MM.1S (cell line): Measurements from ENCODE around the gene RPL27.
"Not testable (repeated sequence)": the region's sequence is repeated elsewhere in the genome, so short reads cannot be mapped to it uniquely, and the experiment has no call there.

ENCODE experiments used
- DNase-seq: peaks from one replicate; pipeline ENCODE4 v3.0.0-alpha.2; 2015
- H2AFZ ChIP-seq: fragments of 300-600 bp; sonication (generic); 2 replicates; pipeline ENCODE4 v1.6.0; 2016; ENCODE audit warnings: antibody characterized with exemption, low read length
- H3F3A ChIP-seq: fragments of 300-600 bp; sonication (generic); 2 replicates; pipeline ENCODE4 v1.6.1; 2016; ENCODE audit warnings: mild to moderate bottlenecking, antibody characterized with exemption, low read length, moderate library complexity, mixed read lengths; ENCODE audit not compliant: insufficient read depth
- H3K27ac ChIP-seq: fragments of 300-600 bp; sonication (generic); 2 replicates; pipeline ENCODE4 v1.5.1; 2016; ENCODE audit warnings: mild to moderate bottlenecking, low read length
- H3K27me3 ChIP-seq: fragments of 300-600 bp; sonication (generic); replicated peaks from 2 replicates; pipeline ENCODE4 v1.6.0; 2016; ENCODE audit warnings: low read length; ENCODE audit not compliant: insufficient read depth
- H3K36me3 ChIP-seq: fragments of 300-600 bp; sonication (generic); replicated peaks from 2 replicates; pipeline ENCODE4 v1.6.1; 2016; ENCODE audit warnings: mild to moderate bottlenecking, low read length, mixed read lengths; ENCODE audit not compliant: insufficient read depth
- H3K4me1 ChIP-seq: fragments of 300-600 bp; sonication (generic); 2 replicates; pipeline ENCODE4 v1.6.1; 2016; ENCODE audit warnings: low read length, mixed read lengths
- H3K4me2 ChIP-seq: fragments of 300-600 bp; sonication (generic); 2 replicates; pipeline ENCODE4 v1.6.0; 2016; ENCODE audit warnings: low read depth, low read length
- H3K4me3 ChIP-seq: fragments of 300-600 bp; sonication (generic); 2 replicates; pipeline ENCODE4 v1.5.1; 2016; ENCODE audit warnings: low read length, mixed read lengths
- H3K79me2 ChIP-seq: fragments of 300-600 bp; sonication (generic); 2 replicates; pipeline ENCODE4 v1.6.1; 2016; ENCODE audit warnings: mixed run types, low read length, mixed read lengths
- H3K9ac ChIP-seq: fragments of 300-600 bp; sonication (generic); 2 replicates; pipeline ENCODE4 v1.6.1; 2016; ENCODE audit warnings: low read length, mixed read lengths
- H3K9me2 ChIP-seq: fragments of 300-600 bp; sonication (generic); replicated peaks from 2 replicates; pipeline ENCODE4 v1.6.1; 2016; ENCODE audit warnings: mild to moderate bottlenecking, low read length, mixed read lengths; ENCODE audit not compliant: insufficient read depth
- H3K9me3 ChIP-seq: fragments of 300-600 bp; sonication (generic); replicated peaks from 2 replicates; pipeline ENCODE4 v1.6.1; 2016; ENCODE audit warnings: mild to moderate bottlenecking, low read length, mixed read lengths; ENCODE audit not compliant: insufficient read depth
- H4K20me1 ChIP-seq: fragments of 300-600 bp; sonication (generic); 2 replicates; pipeline ENCODE4 v1.6.1; 2016; ENCODE audit warnings: mild to moderate bottlenecking, low read length, moderate library complexity, mixed read lengths; ENCODE audit not compliant: insufficient read depth
- CTCF ChIP-seq: fragments of 300-600 bp; sonication (generic); IDR thresholded peaks from 2 replicates; pipeline ENCODE4 v1.5.1; 2016; ENCODE audit warnings: antibody characterized with exemption, low read length, mixed read lengths
- EZH2 ChIP-seq: fragments of 300-600 bp; sonication (generic); optimal IDR thresholded peaks from 2 replicates; pipeline ENCODE3; 2017; ENCODE audit warnings: low read depth, mild to moderate bottlenecking, antibody characterized with exemption, low read length, mixed read lengths
- EZH2phosphoT487 ChIP-seq: fragments of 300-600 bp; sonication (generic); IDR thresholded peaks from 2 replicates; pipeline ENCODE4 v1.6.1; 2018; ENCODE audit warnings: antibody characterized with exemption, low read length

Gene RPL27

DNA sequence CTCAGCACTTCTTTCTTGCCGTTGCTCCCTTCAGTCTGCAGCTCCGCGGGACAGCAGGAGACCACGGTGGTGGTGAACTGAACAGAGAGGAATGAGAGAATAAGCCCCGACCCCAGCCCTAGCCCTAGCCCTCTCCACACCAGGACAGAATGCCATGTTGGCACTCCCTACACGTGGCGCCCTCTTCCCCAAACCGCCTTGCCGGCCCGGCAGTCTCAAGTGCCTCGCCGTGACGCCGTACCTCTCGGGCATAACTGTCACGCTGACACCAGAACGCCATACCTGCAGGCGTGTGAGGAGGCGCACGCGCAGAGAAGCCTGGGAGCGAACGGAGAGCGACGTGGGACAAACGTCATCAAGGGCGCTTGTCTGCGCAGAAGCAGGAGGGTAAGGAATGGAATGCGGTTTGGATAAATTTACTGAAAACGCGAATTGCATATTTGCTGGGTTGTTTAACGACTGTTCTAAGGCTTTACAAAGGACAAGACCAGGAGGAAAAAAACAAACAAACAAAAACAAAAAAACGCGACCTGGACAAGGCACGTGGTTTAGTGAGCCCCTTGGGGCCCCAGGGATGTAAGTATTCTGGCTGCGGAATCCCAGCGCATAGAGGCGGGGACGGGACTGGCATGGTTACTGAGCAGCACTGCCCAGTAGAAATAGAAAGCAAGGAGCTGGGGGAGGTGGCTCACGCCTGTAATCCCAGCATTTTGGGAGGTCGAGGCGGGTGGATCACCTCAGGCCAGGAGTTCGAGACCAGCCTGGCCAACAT lies 33.9 kb upstream of the RPL27 start, which contains the start of gene AARSD1:
TSS of gene AARSD1 (minus strand) at position 294 of the 772 bp plus-strand sequence. CDS start at position 280, 14 bp downstream.
- H2AFZ ChIP-seq, result peak within 1 kb of the TSS; percentile 99
- no peaks in the 10 kb centered on the region for H3K9me3 ChIP-seq
- no peaks in the 10 kb centered on the region for H3K9me2 ChIP-seq
- peak within 1 kb of the TSS; percentile 72 for H3K4me2 ChIP-seq
- no peaks in the 10 kb centered on the region for H3F3A ChIP-seq
- peaks cover 4% of the 10 kb centered on the region; the same call in 1 of the 2 replicates for H3K4me1 ChIP-seq
- H4K20me1 ChIP-seq, result no peaks in the 10 kb centered on the region
- H3K79me2 ChIP-seq, result peaks cover 26% of the 10 kb centered on the region
- DNase-seq, result peak; percentile 95
- H3K4me3 ChIP-seq, result peak within 1 kb of the TSS; percentile 76
- H3K36me3 ChIP-seq, result peaks cover 8% of the 10 kb centered on the region; the same call in 1 of the 2 replicates
- no peaks in the 10 kb centered on the region for H3K27me3 ChIP-seq
- H3K27ac ChIP-seq, result peak within 1 kb of the TSS; percentile 40; the same call in 1 of the 2 replicates
- TF ChIP-seq EZH2, result no peak
- peak within 1 kb of the TSS; percentile 73 for H3K9ac ChIP-seq

- Histone ChIP-seq H3K36me3 (no peaks in the 10 kb centered on the region), H3K4me2 (no peak overlapping the region), H3K4me3 (no peak overlapping the region), H3K9me3 (no peaks in the 10 kb centered on the region), H2AFZ (no peak overlapping the region), H3K27me3 (no peaks in the 10 kb centered on the region), H3K79me2 (peaks cover 18% of the 10 kb centered on the region), H3K9ac (no peak overlapping the region), H3F3A (no peaks in the 10 kb centered on the region), H3K27ac (no peak overlapping the region), H3K4me1 (peaks cover 4% of the 10 kb centered on the region; the same call in 1 of the 2 replicates), H3K9me2 (no peaks in the 10 kb centered on the region), H4K20me1 (no peaks in the 10 kb centered on the region)
- no peak for DNase-seq
- no peak for TF ChIP-seq EZH2
- no peak for TF ChIP-seq EZH2phosphoT487
- TF ChIP-seq CTCF, result no peak
Measured at GRCh38 chr17:42967925-42968324, 30.3 kb upstream of the RPL27 start.

GRCh38 chr17:42969001-42969581 lies 29.1 kb upstream of the RPL27 start:
- H4K20me1 ChIP-seq, result no peaks in the 10 kb centered on the region
- no peaks in the 10 kb centered on the region for H3K27me3 ChIP-seq
- no peaks in the 10 kb centered on the region for H3K9me3 ChIP-seq
- no peak overlapping the region for H3K4me2 ChIP-seq
- H3F3A ChIP-seq, result no peaks in the 10 kb centered on the region
- TF ChIP-seq EZH2phosphoT487 (no peak), CTCF (no peak), EZH2 (no peak)
- H3K9ac ChIP-seq, result no peak overlapping the region
- H3K27ac ChIP-seq, result no peak overlapping the region
- H3K9me2 ChIP-seq, result no peaks in the 10 kb centered on the region
- no peak for DNase-seq
- no peaks in the 10 kb centered on the region for H3K4me1 ChIP-seq
- no peak overlapping the region for H3K4me3 ChIP-seq
- no peaks in the 10 kb centered on the region for H3K36me3 ChIP-seq
- H2AFZ ChIP-seq, result no peak overlapping the region
- H3K79me2 ChIP-seq, result peaks cover 6% of the 10 kb centered on the region

GRCh38 chr17:42971589-42971988 lies 26.6 kb upstream of the RPL27 start:
- Histone ChIP-seq H2AFZ (no peak overlapping the region), H3K4me3 (no peak overlapping the region), H3K4me1 (no peaks in the 10 kb centered on the region), H3K36me3 (no peaks in the 10 kb centered on the region), H4K20me1 (no peaks in the 10 kb centered on the region), H3K4me2 (no peak overlapping the region), H3K9ac (no peak overlapping the region), H3K27me3 (no peaks in the 10 kb centered on the region), H3K9me2 (no peaks in the 10 kb centered on the region), H3K27ac (no peak overlapping the region), H3K79me2 (no peaks in the 10 kb centered on the region), H3F3A (no peaks in the 10 kb centered on the region), H3K9me3 (no peaks in the 10 kb centered on the region)
- DNase-seq, result no peak
- no peak for TF ChIP-seq CTCF
- TF ChIP-seq EZH2, result no peak
- TF ChIP-seq EZH2phosphoT487, result no peak

GRCh38 chr17:42973323-42973722 lies 24.9 kb upstream of the RPL27 start:
- H4K20me1 ChIP-seq, H3K9me3 ChIP-seq, DNase-seq, H3K9ac ChIP-seq, H3K79me2 ChIP-seq, H3K4me1 ChIP-seq, H3K9me2 ChIP-seq, H3F3A ChIP-seq, H3K36me3 ChIP-seq, H3K27ac ChIP-seq, H3K4me3 ChIP-seq, H3K4me2 ChIP-seq, H2AFZ ChIP-seq, H3K27me3 ChIP-seq: not testable (repeated sequence)
